ENCODE data around the gene RNF181.

RNF181 gene

GRCh38 chr2:85619617-85620016, 24.1 kb downstream of the RNF181 start:
- TF ChIP-seq CTCF (conservative IDR thresholded peaks at IDR 0.05; ENCODE audit: low read length), result no peak
- no peak for DNase-seq (ENCODE audit: low read depth)
- H3K4me3 ChIP-seq (ENCODE audit: low read length), result no peak overlapping the region

GRCh38 chr2:85621338-85621737, 25.8 kb downstream of the RNF181 start:
- no peak for DNase-seq (ENCODE audit: low read depth)
- no peak overlapping the region for H3K4me3 ChIP-seq (ENCODE audit: low read length)
- no peak for TF ChIP-seq CTCF (conservative IDR thresholded peaks at IDR 0.05; ENCODE audit: low read length)

GRCh38 chr2:85623991-85624390, 28.4 kb downstream of the RNF181 start:
- DNase-seq (ENCODE audit: low read depth), result no peak
- no peak for TF ChIP-seq CTCF (conservative IDR thresholded peaks at IDR 0.05; ENCODE audit: low read length)
- H3K4me3 ChIP-seq (ENCODE audit: low read length), result no peak overlapping the region

- H3K4me3 ChIP-seq (ENCODE audit: low read length), result no peak overlapping the region
- no peak for DNase-seq (ENCODE audit: low read depth)
- no peak for TF ChIP-seq CTCF (conservative IDR thresholded peaks at IDR 0.05; ENCODE audit: low read length)
These were observed 33.1 kb downstream of the RNF181 start for GRCh38 chr2:85628658-85629057.

GRCh38 chr2:85631316-85631715, 35.8 kb downstream of the RNF181 start:
- H3K4me3 ChIP-seq (ENCODE audit: low read length), result no peak overlapping the region
- no peak for DNase-seq (ENCODE audit: low read depth)
- TF ChIP-seq CTCF (conservative IDR thresholded peaks at IDR 0.05; ENCODE audit: low read length), result no peak

- no peak overlapping the region for H3K4me3 ChIP-seq (ENCODE audit: low read length)
- no peak for DNase-seq (ENCODE audit: low read depth)
- no peak for TF ChIP-seq CTCF (conservative IDR thresholded peaks at IDR 0.05; ENCODE audit: low read length)
These were observed 39.5 kb downstream of the RNF181 start for GRCh38 chr2:85635011-85635410.

GRCh38 chr2:85635636-85636035, 40.1 kb downstream of the RNF181 start:
- H3K4me3 ChIP-seq (ENCODE audit: low read length), result no peak overlapping the region
- no peak for TF ChIP-seq CTCF (conservative IDR thresholded peaks at IDR 0.05; ENCODE audit: low read length)
- DNase-seq (ENCODE audit: low read depth), result no peak

Data from AG10803 (cell line).